ENCODE results near the gene AFF3.

DNA sequence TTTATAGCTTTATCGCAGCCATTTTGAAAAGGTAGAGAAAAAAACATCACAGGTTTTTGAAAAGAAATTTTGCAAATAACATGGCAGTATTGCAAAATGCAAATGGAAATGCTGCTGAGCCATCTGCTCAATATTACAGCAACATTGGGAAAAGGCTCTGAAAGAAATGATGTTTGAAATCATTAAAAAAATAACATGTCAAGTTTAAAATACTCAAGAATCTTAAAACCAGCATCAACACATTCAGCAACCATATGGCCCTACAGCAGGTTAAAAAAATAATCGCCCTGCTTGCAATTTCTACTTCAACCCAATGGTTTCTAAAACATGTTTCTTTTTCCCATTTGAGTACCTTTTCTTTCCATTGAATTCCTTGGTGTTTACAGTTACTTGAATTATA is 289.4 kb downstream of the AFF3 start:
- no peak for TF ChIP-seq POLR2A (IDR thresholded peaks at IDR 0.05)
- TF ChIP-seq, protein P1, sequence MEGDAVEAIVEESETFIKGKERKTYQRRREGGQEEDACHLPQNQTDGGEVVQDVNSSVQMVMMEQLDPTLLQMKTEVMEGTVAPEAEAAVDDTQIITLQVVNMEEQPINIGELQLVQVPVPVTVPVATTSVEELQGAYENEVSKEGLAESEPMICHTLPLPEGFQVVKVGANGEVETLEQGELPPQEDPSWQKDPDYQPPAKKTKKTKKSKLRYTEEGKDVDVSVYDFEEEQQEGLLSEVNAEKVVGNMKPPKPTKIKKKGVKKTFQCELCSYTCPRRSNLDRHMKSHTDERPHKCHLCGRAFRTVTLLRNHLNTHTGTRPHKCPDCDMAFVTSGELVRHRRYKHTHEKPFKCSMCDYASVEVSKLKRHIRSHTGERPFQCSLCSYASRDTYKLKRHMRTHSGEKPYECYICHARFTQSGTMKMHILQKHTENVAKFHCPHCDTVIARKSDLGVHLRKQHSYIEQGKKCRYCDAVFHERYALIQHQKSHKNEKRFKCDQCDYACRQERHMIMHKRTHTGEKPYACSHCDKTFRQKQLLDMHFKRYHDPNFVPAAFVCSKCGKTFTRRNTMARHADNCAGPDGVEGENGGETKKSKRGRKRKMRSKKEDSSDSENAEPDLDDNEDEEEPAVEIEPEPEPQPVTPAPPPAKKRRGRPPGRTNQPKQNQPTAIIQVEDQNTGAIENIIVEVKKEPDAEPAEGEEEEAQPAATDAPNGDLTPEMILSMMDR (IDR thresholded peaks at IDR 0.05): no peak
- TF ChIP-seq EP300 (IDR thresholded peaks at IDR 0.05): no peak
